Measurements from ENCODE around the gene KCNH8. TPM values are rescaled to one million over a fixed set of nuclear protein-coding genes. Genes with fewer than 3 reads are reported as not detected.

Gene KCNH8
- total RNA-seq, 1 experiment from 2014 or later = 3.7 TPM

DNA sequence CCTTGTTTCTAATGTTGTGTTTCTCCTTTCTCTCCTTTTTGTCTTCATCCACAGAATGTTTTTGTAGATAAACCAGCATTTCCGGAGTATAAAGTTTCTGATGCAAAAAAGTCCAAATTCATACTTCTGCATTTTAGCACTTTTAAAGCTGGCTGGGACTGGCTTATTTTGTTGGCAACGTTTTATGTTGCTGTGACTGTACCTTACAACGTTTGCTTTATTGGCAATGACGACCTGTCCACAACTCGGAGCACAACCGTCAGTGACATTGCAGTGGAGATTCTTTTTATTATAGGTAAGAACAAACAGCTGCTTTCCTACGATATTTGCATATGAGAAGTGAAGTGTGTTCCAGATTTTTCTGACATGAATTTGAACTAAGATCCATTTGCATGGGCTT, 199.4 kb downstream of the KCNH8 start:
- H3K79me1 ChIP-seq (ENCODE audit: insufficient read depth, low read depth, low read length, poor library complexity, severe bottlenecking) = no peaks in the 10 kb centered on the region
- TF ChIP-seq, protein P1, sequence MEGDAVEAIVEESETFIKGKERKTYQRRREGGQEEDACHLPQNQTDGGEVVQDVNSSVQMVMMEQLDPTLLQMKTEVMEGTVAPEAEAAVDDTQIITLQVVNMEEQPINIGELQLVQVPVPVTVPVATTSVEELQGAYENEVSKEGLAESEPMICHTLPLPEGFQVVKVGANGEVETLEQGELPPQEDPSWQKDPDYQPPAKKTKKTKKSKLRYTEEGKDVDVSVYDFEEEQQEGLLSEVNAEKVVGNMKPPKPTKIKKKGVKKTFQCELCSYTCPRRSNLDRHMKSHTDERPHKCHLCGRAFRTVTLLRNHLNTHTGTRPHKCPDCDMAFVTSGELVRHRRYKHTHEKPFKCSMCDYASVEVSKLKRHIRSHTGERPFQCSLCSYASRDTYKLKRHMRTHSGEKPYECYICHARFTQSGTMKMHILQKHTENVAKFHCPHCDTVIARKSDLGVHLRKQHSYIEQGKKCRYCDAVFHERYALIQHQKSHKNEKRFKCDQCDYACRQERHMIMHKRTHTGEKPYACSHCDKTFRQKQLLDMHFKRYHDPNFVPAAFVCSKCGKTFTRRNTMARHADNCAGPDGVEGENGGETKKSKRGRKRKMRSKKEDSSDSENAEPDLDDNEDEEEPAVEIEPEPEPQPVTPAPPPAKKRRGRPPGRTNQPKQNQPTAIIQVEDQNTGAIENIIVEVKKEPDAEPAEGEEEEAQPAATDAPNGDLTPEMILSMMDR (conservative IDR thresholded peaks at IDR 0.05) = no peak
- no peaks in the 10 kb centered on the region for H4K20me1 ChIP-seq (ENCODE audit: control insufficient read depth, insufficient read depth, insufficient read length)
- no peak overlapping the region for H2AFZ ChIP-seq (ENCODE audit: low read length)
- no peak overlapping the region for H3K9ac ChIP-seq (ENCODE audit: extremely low read depth, insufficient read length, low read length)
- H3K56ac ChIP-seq (ENCODE audit: insufficient read length, low read depth, low read length) = no peak overlapping the region
- H3K4me2 ChIP-seq (ENCODE audit: insufficient read depth, insufficient read length, low read length) = no peak overlapping the region
- no peaks in the 10 kb centered on the region for H3K79me2 ChIP-seq (ENCODE audit: insufficient read depth, low read length)
- no peak overlapping the region for H3K27ac Mint-ChIP-seq
- no peaks in the 10 kb centered on the region for H3K9me3 ChIP-seq (ENCODE audit: control insufficient read depth, low read depth, low read length)
- no peak overlapping the region for H4K91ac ChIP-seq (ENCODE audit: insufficient read length, low read depth, low read length)
- H4K5ac ChIP-seq (ENCODE audit: insufficient read length, low read depth, low read length) = no peak overlapping the region
- no peak overlapping the region for H3K4ac ChIP-seq (ENCODE audit: low read depth, low read length)
- H2BK15ac ChIP-seq (ENCODE audit: low read depth, low read length) = no peak overlapping the region
- H3K23me2 ChIP-seq (ENCODE audit: insufficient read length, low read depth, low read length, poor library complexity, severe bottlenecking) = no peaks in the 10 kb centered on the region
- no peak overlapping the region for H4K8ac ChIP-seq (replicated peaks; ENCODE audit: insufficient read length, low read depth, low read length)
- H2BK5ac ChIP-seq (ENCODE audit: insufficient read length, low read length) = no peak overlapping the region
- no peak overlapping the region for H3K4me3 Mint-ChIP-seq
- DNase-seq = no peak
- peaks cover 10 to 13% of the 10 kb centered on the region in 2 experiments; a peak in 4 of 5 replicates for H3K9me3 Mint-ChIP-seq
- H3T11ph ChIP-seq (ENCODE audit: low read length) = no peak overlapping the region
- no peak overlapping the region for H3K27ac ChIP-seq (ENCODE audit: insufficient read length, low read depth, low read length)
- no peak overlapping the region for H3K18ac ChIP-seq (ENCODE audit: insufficient read length, low read depth, low read length)
- no peaks in the 10 kb centered on the region for H3K27me3 Mint-ChIP-seq (ENCODE audit: low read depth)
- peaks cover 10 to 33% (median 15%) of the 10 kb centered on the region in 3 experiments for H3K36me3 Mint-ChIP-seq (ENCODE audit: insufficient read depth in 1 of 3, low read depth in 3 of 3)
- no peak overlapping the region for H3K14ac ChIP-seq (ENCODE audit: insufficient read depth, low read length)
- H2BK20ac ChIP-seq (ENCODE audit: low read depth, low read length, poor library complexity, severe bottlenecking) = no peak overlapping the region
- no peak overlapping the region for H2AK5ac ChIP-seq (ENCODE audit: insufficient read length, low read length)
- no peak overlapping the region for H2BK120ac ChIP-seq (ENCODE audit: low read depth, low read length, poor library complexity, severe bottlenecking)
- no peaks in the 10 kb centered on the region for H3K27me3 ChIP-seq (ENCODE audit: insufficient read depth, low read length)
- H3K4me1 ChIP-seq (ENCODE audit: insufficient read depth, low read length) = no peaks in the 10 kb centered on the region; the same call in 1 of the 2 replicates
- peaks cover 20 to 22% of the 10 kb centered on the region in 2 experiments for H3K4me1 Mint-ChIP-seq
- no peak overlapping the region for H3K23ac ChIP-seq (ENCODE audit: insufficient read length, low read depth, low read length)
- no peak overlapping the region for H2BK12ac ChIP-seq (ENCODE audit: insufficient read length, low read depth, low read length)
- WGBS (ENCODE audit: extremely low coverage, insufficient read length, low lambda C conversion rate) = no CpG with 5 or more reads among the region's 7 CpGs
